ENCODE data around the gene PTK6.
"Not testable (repeated sequence)": the region's sequence is repeated elsewhere in the genome, so short reads cannot be mapped to it uniquely, and the experiment has no call there.

Gene PTK6

GRCh38 chr20:63536997-63537524 is at the start of gene PTK6:
TSS of gene PTK6 (minus strand) at chr20:63537376. CDS start at chr20:63537314, 62 bp downstream.
- no peak for DNase-seq

GRCh38 chr20:63586797-63587196 is 49.6 kb upstream of the PTK6 start:
- no peak for DNase-seq

GRCh38 chr20:63585616-63586565 is 48.7 kb upstream of the PTK6 start:
- no peak for DNase-seq

GRCh38 chr20:63582382-63583063 is 45.3 kb upstream of the PTK6 start:
- DNase-seq, result no peak

GRCh38 chr20:63580796-63581461 is 43.8 kb upstream of the PTK6 start:
- peak; percentile 65 for DNase-seq

GRCh38 chr20:63579017-63579694 is 42.0 kb upstream of the PTK6 start:
- no peak for DNase-seq

- no peak for DNase-seq
These were observed 41.2 kb upstream of the PTK6 start for GRCh38 chr20:63578224-63579016.

GRCh38 chr20:63577317-63577894 is 40.2 kb upstream of the PTK6 start:
- DNase-seq, result no peak

- DNase-seq, result no peak
These were observed 39.1 kb upstream of the PTK6 start for GRCh38 chr20:63576311-63576710.

- DNase-seq, result no peak
These were observed 37.9 kb upstream of the PTK6 start for GRCh38 chr20:63574829-63575743.

GRCh38 chr20:63574156-63574828 is 37.1 kb upstream of the PTK6 start, which contains the start of gene HELZ2:
TSS of gene HELZ2 (minus strand) at chr20:63574239. CDS start at chr20:63572385, 1,854 bp downstream.
- peak; percentile 66 for DNase-seq

GRCh38 chr20:63573647-63574131 is 36.5 kb upstream of the PTK6 start:
- no peak for DNase-seq

- DNase-seq, result peak; percentile 39
These were observed 35.8 kb upstream of the PTK6 start for GRCh38 chr20:63572788-63573646.

GRCh38 chr20:63572071-63572787 is 35.1 kb upstream of the PTK6 start:
- DNase-seq, result no peak

GRCh38 chr20:63571087-63571478 is 33.9 kb upstream of the PTK6 start:
- not testable (repeated sequence) for DNase-seq

GRCh38 chr20:63570281-63571086 is 33.3 kb upstream of the PTK6 start:
- DNase-seq, result no peak
